Progenitor cell of endocrine pancreas (in vitro differentiated cells): ENCODE results near the gene CAPN3. TPM values are rescaled to one million over a fixed set of nuclear protein-coding genes. Genes with fewer than 3 reads are reported as not detected.

Experiments
- DNase-seq: peaks from one replicate; pipeline ENCODE4 v3.0.0; 2021; ENCODE audit warnings: low spot score; ENCODE audit not compliant: unreplicated experiment
- H3K27ac Mint-ChIP-seq: 2 replicates; pipeline ENCODE4 v1.8.0; 2021; ENCODE audit warnings: mild to moderate bottlenecking, moderate library complexity, mixed read lengths
- H3K27me3 Mint-ChIP-seq: 2 replicates; pipeline ENCODE4 v1.8.0; 2021; ENCODE audit warnings: mixed read lengths
- H3K36me3 Mint-ChIP-seq: 2 replicates; pipeline ENCODE4 v1.8.0; 2022; ENCODE audit warnings: mixed read lengths; ENCODE audit not compliant: insufficient read depth
- H3K4me1 Mint-ChIP-seq: 2 replicates; pipeline ENCODE4 v1.8.0; 2021; ENCODE audit warnings: low read depth, mixed read lengths
- H3K4me3 Mint-ChIP-seq: 2 replicates; pipeline ENCODE4 v1.8.0; 2021; ENCODE audit warnings: low read depth, mild to moderate bottlenecking, moderate library complexity, mixed read lengths
- H3K9me3 Mint-ChIP-seq: 2 replicates; pipeline ENCODE4 v1.8.0; 2021; ENCODE audit warnings: low read depth, mixed read lengths
- CTCF ChIP-seq: fragments of 200-600 bp; sonication (generic); IDR thresholded peaks from one replicate; pipeline ENCODE4 v1.5.0; 2021; ENCODE audit warnings: antibody characterized with exemption, mild to moderate bottlenecking; ENCODE audit not compliant: unreplicated experiment
- total RNA-seq: library from RNA; stranded (reverse); gene quantifications from 2 replicates; pipeline ENCODE4 v1.2.1, GENCODE V29; 2021

Gene CAPN3
- total RNA-seq, 1 donor from 2014 or later: 3.7 TPM

- Mint-ChIP-seq H3K4me1 (peaks cover 2% of the 10 kb centered on the region), H3K27ac (no peak overlapping the region), H3K36me3 (peaks cover 6% of the 10 kb centered on the region), H3K4me3 (no peak overlapping the region), H3K27me3 (no peaks in the 10 kb centered on the region), H3K9me3 (no peaks in the 10 kb centered on the region)
- no peak for DNase-seq
- TF ChIP-seq CTCF: no peak
Measured at GRCh38 chr15:42324308-42324707, 35.0 kb upstream of the CAPN3 start.

DNA sequence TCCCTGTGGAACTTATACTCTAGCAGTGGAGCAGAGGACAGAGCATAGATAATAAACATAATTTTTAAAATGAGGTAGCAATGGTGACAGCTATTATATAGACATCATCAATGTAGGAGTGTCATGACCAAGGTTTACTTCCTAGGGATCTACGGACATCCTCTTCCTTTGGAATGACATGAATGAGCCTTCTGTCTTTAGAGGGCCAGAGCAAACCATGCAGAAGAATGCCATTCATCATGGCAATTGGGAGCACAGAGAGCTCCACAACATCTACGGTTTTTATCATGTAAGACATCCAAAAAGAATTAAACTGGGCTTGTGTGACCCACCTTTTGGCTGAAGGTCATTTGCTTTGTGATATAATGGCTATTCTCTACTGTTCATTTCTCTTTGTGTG, 30.1 kb upstream of the CAPN3 start:
- H3K27ac Mint-ChIP-seq: no peak overlapping the region
- TF ChIP-seq CTCF: no peak
- H3K9me3 Mint-ChIP-seq: no peaks in the 10 kb centered on the region
- no peak overlapping the region for H3K4me3 Mint-ChIP-seq
- no peaks in the 10 kb centered on the region for H3K27me3 Mint-ChIP-seq
- DNase-seq: no peak
- no peaks in the 10 kb centered on the region for H3K4me1 Mint-ChIP-seq
- peaks cover 3% of the 10 kb centered on the region for H3K36me3 Mint-ChIP-seq

- DNase-seq: no peak
- no peak for TF ChIP-seq CTCF
- no peak overlapping the region for H3K4me3 Mint-ChIP-seq
- peaks cover 7% of the 10 kb centered on the region for H3K36me3 Mint-ChIP-seq
- H3K27ac Mint-ChIP-seq: no peak overlapping the region
- no peaks in the 10 kb centered on the region for H3K4me1 Mint-ChIP-seq
- peaks cover 4% of the 10 kb centered on the region for H3K9me3 Mint-ChIP-seq
- no peaks in the 10 kb centered on the region for H3K27me3 Mint-ChIP-seq
Measured at GRCh38 chr15:42329992-42330391, 29.3 kb upstream of the CAPN3 start.

- Mint-ChIP-seq H3K27me3 (no peaks in the 10 kb centered on the region), H3K36me3 (peaks cover 12% of the 10 kb centered on the region), H3K4me3 (no peak overlapping the region), H3K4me1 (peaks cover 4% of the 10 kb centered on the region), H3K27ac (no peak overlapping the region), H3K9me3 (peaks cover 13% of the 10 kb centered on the region)
- TF ChIP-seq CTCF: no peak
- DNase-seq: no peak
Measured at GRCh38 chr15:42331235-42331634, 28.1 kb upstream of the CAPN3 start.

DNA sequence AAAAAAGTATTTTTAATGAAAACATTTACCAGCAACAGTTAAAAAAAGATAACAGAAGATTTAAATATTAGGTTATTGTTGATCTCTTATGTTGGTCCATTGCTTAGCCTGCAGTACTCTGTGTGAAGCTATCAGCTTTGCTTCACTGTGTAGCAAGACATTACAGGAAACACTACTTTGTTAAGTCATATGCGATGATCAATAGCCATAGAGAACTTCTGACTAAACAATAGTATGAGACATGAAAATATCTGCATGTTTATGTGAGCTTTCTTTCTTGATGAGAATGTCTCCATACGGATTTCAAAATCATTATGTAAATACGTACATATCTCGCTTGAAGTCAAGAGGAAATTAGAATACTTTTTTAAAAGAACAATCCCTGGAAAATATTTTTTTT, 27.0 kb upstream of the CAPN3 start:
- Mint-ChIP-seq H3K4me3 (no peak overlapping the region), H3K27ac (no peak overlapping the region), H3K36me3 (peaks cover 12% of the 10 kb centered on the region), H3K4me1 (peaks cover 5% of the 10 kb centered on the region), H3K27me3 (no peaks in the 10 kb centered on the region), H3K9me3 (peaks cover 20% of the 10 kb centered on the region)
- TF ChIP-seq CTCF: no peak
- DNase-seq: no peak
